ENCODE data around the gene LRP11. TPM values are rescaled to one million over a fixed set of nuclear protein-coding genes. Genes with fewer than 3 reads are reported as not detected.
"Not testable (repeated sequence)": the region's sequence is repeated elsewhere in the genome, so short reads cannot be mapped to it uniquely, and the experiment has no call there.

The LRP11 gene, protein sequence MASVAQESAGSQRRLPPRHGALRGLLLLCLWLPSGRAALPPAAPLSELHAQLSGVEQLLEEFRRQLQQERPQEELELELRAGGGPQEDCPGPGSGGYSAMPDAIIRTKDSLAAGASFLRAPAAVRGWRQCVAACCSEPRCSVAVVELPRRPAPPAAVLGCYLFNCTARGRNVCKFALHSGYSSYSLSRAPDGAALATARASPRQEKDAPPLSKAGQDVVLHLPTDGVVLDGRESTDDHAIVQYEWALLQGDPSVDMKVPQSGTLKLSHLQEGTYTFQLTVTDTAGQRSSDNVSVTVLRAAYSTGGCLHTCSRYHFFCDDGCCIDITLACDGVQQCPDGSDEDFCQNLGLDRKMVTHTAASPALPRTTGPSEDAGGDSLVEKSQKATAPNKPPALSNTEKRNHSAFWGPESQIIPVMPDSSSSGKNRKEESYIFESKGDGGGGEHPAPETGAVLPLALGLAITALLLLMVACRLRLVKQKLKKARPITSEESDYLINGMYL
- total RNA-seq: 1 to 10 TPM; 6.5 to 7.4 TPM

DNA sequence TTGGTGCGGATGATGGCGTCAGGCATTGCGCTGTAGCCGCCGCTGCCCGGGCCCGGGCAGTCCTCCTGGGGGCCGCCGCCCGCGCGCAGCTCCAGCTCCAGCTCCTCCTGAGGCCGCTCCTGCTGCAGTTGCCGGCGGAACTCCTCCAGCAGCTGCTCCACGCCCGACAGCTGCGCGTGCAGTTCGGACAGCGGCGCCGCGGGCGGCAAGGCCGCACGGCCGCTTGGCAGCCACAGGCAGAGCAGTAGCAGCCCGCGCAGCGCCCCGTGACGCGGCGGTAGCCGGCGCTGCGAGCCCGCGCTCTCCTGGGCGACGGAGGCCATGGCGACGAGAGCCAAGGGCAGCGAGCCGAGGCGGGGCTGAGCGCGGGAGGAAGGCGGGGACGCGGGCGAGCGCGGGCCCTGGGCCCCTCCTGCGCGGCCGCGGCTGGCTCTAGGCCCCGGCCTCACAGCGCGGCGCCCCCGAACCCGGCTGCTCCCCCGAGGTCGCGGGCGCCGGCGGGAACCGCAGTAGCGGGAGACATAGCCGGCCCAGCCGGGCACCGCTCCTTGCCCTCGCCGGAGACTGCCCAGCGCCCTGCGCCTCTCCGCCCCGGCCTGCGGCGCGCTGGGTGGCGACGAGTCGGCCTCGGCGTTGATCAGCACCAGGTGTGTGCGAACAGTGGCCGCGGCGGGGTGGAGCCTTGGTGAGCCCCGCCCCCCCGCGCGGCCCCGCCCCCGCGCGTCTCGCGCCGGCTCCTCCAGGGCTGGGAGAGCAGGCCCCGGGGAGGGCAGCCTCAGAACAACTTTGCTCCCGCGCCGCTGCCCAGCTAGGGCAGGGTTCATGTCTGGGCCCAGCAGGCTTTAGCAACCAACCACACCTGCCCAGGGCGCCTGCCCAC is at the start of gene LRP11:
Gene LRP11 (minus strand): TSS at position 662 of the 880 bp plus-strand sequence. CDS start 339 bp downstream, at position 323.
- Mint-ChIP-seq H3K27ac (peak within 1 kb of the TSS; percentile 77), H3K4me1 (peaks cover 24% of the 10 kb centered on the region), H3K36me3 (ENCODE audit: low read depth) (no peaks in the 10 kb centered on the region), H3K9me3 (no peaks in the 10 kb centered on the region), H3K4me3 (peak within 1 kb of the TSS; percentile 82), H3K27me3 (peaks cover 22% of the 10 kb centered on the region)
- POLR2A ChIA-PET: no interaction called here
- CTCF ChIA-PET: interaction anchor here (0.7 to 1.7 kb wide), 7 partner anchors 13 to 153 kb away, joined by 3 to 4 read pairs (median 3); no protein-coding TSS in a partner anchor
- peak; percentile 81 for DNase-seq

DNA sequence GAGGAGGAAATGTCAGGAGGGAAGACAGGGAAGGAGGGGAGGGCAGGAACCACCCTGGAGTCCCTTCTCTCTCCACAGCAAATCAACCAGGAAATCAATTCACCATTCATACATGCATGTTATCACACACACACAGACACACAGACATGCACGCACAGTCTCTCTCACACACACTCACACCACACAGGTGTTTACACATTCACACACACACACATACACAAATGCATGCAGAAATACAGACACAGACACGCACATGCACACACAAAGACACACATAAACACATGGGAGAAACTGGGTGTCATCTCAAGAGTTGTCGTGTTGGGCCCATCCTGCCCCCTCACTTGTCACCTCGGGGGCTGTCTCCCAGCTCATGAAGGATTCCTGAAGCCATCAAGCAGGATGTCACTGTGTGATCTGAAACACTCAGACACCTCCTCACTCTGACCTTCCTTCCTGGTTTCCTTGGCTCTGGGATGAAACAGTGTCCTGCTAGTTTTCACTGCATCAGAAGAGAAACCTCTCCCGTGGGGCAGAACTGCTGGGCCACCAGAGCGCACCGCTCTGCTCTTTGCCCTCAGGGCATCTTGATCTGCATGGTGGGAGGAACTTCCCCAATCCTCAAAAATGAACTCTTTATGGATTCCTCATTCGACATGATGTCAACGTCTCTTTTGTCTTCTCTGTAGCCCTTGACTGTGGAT is 49.5 kb upstream of the LRP11 start:
- peaks cover 9% of the 10 kb centered on the region for H3K27me3 Mint-ChIP-seq
- peaks cover 4% of the 10 kb centered on the region for H3K9me3 Mint-ChIP-seq
- no peaks in the 10 kb centered on the region for H3K36me3 Mint-ChIP-seq (ENCODE audit: low read depth)
- CTCF ChIA-PET: no interaction called here
- POLR2A ChIA-PET: no interaction called here
- H3K4me1 Mint-ChIP-seq: no peaks in the 10 kb centered on the region
- H3K4me3 Mint-ChIP-seq: no peak overlapping the region
- no peak overlapping the region for H3K27ac Mint-ChIP-seq
- no peak for DNase-seq

DNA sequence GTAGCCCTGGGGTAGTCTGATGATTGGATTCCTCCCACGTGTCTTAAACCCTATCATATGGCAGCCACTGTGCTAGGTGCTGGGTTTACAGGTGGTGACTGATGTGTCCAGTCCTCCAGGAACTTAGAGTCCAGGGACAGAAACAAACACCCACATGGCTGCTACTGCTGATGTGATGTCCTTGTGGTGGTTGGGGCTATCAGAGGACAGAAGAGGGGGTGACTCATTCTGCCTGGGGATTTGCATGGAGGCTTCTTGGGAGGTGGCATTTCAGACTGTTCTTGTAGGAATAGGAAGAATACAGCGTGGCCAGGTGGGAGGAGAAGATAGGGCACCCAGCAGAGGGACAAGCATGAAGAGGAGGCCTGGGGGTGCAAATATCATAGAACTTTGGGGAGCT is 48.9 kb upstream of the LRP11 start:
- Mint-ChIP-seq H3K27ac (no peak overlapping the region), H3K4me1 (no peaks in the 10 kb centered on the region), H3K4me3 (no peak overlapping the region), H3K27me3 (peaks cover 10% of the 10 kb centered on the region), H3K36me3 (ENCODE audit: low read depth) (peaks cover under 1% of the 10 kb centered on the region), H3K9me3 (peaks cover 7% of the 10 kb centered on the region)
- POLR2A ChIA-PET: no interaction called here
- DNase-seq: no peak
- CTCF ChIA-PET: no interaction called here

DNA sequence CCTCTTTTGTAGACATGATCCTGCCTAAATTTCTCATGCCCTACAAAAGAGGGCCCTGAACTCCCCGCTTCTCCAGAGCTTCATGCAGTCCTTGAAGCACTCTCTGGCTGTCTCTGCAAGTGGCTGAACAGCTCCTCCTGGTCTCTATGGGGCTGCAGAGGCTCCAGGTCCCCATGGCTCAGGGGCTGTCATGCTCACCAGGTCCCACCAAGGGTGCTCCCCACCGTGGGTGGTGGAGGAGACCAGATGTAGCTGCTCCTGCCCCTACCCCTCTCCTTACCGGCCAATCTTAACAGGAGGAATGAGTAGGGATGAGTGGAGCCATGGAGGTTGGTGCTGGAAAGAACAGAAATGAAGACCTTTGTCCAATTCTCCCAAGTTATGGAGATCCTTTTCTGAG is 48.5 kb upstream of the LRP11 start:
- H3K4me1 Mint-ChIP-seq; H3K4me3 Mint-ChIP-seq; POLR2A ChIA-PET; H3K27ac Mint-ChIP-seq; H3K36me3 Mint-ChIP-seq (ENCODE audit: low read depth); CTCF ChIA-PET; DNase-seq: not testable (repeated sequence)
- Mint-ChIP-seq H3K27me3 (peaks cover 11% of the 10 kb centered on the region), H3K9me3 (peaks cover 11% of the 10 kb centered on the region)

DNA sequence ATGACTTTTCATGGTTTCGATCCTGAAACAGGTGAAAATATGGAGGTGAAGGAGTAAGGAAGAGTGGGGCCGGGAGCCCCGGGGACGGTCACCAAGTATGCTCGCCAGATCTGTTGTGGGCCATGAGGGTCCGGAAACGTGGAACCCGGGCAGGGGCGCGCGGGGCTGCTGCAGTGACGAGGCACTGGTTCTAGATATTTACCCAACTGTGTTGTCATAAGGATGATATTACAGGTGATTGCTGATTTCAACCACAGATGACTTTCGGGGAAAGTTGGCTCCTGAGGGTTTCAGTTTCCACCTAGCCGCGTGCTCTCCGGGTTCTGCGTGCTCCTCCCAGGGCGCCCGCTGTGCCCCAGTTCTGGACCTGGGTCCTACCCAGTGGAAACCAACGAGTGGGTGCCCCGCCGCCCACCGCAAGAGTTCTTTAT is 46.6 kb upstream of the LRP11 start:
- H3K27me3 Mint-ChIP-seq: peaks cover 11% of the 10 kb centered on the region
- H3K4me1 Mint-ChIP-seq: no peaks in the 10 kb centered on the region
- DNase-seq: no peak
- H3K9me3 Mint-ChIP-seq: peaks cover 15% of the 10 kb centered on the region
- H3K4me3 Mint-ChIP-seq: no peak overlapping the region
- peak overlapping the region; percentile 63 for H3K27ac Mint-ChIP-seq
- H3K36me3 Mint-ChIP-seq (ENCODE audit: low read depth): peaks cover 3% of the 10 kb centered on the region
- ChIA-PET POLR2A (no interaction called here), CTCF (no interaction called here)

DNA sequence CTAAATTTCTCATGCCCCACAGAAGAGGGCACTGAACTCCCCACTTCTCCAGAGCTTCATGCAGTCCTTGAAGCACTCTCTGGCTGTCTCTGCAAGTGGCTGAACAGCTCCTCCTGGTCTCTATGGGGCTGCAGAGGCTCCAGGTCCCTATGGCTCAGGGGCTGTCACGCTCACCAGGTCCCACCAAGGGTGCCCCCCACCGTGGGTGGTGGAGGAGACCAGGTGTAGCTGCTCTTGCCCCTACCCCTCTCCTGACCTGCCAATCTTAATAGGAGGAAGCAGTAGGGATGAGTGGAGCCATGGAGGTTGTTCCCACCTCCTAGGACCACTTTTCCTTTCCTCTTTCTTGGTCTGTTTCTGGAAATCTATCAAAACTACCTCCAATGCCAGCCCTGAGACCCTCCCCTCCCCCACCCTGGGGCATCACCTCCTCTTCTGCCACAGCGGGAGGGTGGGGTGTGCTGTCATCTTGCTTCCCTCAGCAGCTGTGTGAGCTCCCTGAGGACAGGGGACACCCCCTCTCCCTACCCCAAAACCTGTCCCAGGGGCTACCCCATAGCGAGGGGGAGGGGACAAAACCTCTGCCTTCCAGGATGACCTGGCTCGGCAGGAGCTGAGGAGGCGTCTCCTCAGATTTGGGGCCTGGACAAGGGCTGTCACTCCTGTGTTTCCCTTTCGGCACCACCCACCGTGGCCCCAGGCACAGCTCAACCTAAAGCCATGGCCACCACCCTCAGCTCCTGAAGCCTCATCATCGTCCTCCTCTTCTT is 45.7 kb upstream of the LRP11 start:
- H3K4me3 Mint-ChIP-seq: no peak overlapping the region
- no peak overlapping the region for H3K27ac Mint-ChIP-seq
- peaks cover 11% of the 10 kb centered on the region for H3K27me3 Mint-ChIP-seq
- H3K9me3 Mint-ChIP-seq: peaks cover 15% of the 10 kb centered on the region
- H3K4me1 Mint-ChIP-seq: no peaks in the 10 kb centered on the region
- CTCF ChIA-PET: no interaction called here
- POLR2A ChIA-PET: no interaction called here
- DNase-seq: no peak
- H3K36me3 Mint-ChIP-seq (ENCODE audit: low read depth): peaks cover 3% of the 10 kb centered on the region

DNA sequence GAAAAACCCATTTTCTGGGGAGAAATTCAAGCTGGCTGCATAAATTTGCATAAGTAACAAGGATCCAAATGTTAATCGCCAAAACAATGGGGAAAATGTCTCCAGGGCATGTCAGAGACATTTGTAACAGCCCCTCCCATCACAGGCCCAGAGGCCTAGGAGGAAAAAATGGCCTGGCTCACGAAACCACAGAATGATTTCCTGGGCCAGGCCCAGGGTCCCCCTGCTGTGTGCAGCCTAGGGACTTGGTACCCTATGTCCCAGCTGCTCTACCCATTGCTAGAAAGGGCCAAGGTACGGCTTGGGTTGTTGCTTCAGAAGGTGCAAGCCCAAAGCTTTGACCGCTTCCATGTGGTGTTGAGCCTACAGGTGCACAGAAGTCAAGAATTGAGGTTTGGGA is 44.3 kb upstream of the LRP11 start:
- H3K4me1 Mint-ChIP-seq; DNase-seq; H3K27me3 Mint-ChIP-seq; H3K36me3 Mint-ChIP-seq (ENCODE audit: low read depth); POLR2A ChIA-PET; CTCF ChIA-PET; H3K4me3 Mint-ChIP-seq; H3K27ac Mint-ChIP-seq: not testable (repeated sequence)
- peaks cover 15% of the 10 kb centered on the region for H3K9me3 Mint-ChIP-seq

DNA sequence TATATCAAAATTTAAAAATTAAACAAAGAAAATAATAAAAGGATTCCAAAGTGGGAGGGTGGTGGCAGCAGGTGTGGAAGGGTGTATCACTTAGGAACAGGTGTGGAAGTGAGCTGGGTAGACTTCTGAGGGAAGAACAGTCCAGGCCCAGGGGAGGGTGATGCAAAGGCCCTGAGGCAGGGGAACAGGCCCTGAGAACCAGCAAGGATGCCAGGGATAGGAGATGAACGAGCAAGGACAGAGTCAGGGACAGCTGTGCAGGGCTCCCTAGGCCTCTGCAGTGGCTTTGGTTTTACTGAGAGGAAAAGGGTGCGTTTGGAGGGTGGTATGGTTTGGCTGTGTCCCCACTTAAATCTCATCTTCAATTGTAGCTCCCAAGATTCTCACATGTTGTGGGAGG is 43.2 kb upstream of the LRP11 start:
- H3K27me3 Mint-ChIP-seq: peaks cover 8% of the 10 kb centered on the region
- CTCF ChIA-PET: interaction anchor here (2.4 kb wide), 1 partner anchor 10 kb away, joined by 6 read pairs; no protein-coding TSS in a partner anchor
- POLR2A ChIA-PET: no interaction called here

DNA sequence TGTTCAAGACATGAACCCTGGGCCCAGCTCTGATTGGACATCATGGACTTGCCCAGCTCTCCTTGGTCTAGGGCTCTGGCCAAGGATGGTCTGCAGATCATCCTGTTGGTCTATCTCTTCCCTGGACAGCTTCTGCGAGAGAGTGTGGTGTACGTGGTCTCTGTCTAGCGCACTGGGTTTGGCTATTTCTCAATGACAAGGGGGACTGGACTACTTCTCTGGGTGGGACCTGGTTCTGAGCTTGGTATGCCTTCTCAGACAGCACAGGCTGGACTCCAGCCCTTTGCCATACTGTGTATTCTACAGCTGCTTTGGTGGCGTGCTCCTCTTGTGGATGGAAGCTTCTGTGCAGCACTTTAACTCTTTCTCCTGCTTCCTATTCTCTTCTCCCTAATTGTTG is 42.2 kb upstream of the LRP11 start:
- H3K4me1 Mint-ChIP-seq: no peaks in the 10 kb centered on the region
- H3K27ac Mint-ChIP-seq: no peak overlapping the region
- DNase-seq: no peak
- peaks cover 3% of the 10 kb centered on the region for H3K36me3 Mint-ChIP-seq (ENCODE audit: low read depth)
- peaks cover 15% of the 10 kb centered on the region for H3K9me3 Mint-ChIP-seq
- no peak overlapping the region for H3K4me3 Mint-ChIP-seq
- peaks cover 7% of the 10 kb centered on the region for H3K27me3 Mint-ChIP-seq
- CTCF ChIA-PET: interaction anchor here (0.6 to 2.4 kb wide), 5 partner anchors 10 to 87 kb away, joined by 3 to 6 read pairs (median 3); no protein-coding TSS in a partner anchor
- POLR2A ChIA-PET: no interaction called here

More for the DNA sequence above, 43.2 kb upstream of the LRP11 start:
- H3K9me3 Mint-ChIP-seq: peaks cover 15% of the 10 kb centered on the region
- H3K36me3 Mint-ChIP-seq (ENCODE audit: low read depth): peaks cover 3% of the 10 kb centered on the region
- DNase-seq: no peak
- no peaks in the 10 kb centered on the region for H3K4me1 Mint-ChIP-seq
- H3K4me3 Mint-ChIP-seq: no peak overlapping the region
- no peak overlapping the region for H3K27ac Mint-ChIP-seq

DNA sequence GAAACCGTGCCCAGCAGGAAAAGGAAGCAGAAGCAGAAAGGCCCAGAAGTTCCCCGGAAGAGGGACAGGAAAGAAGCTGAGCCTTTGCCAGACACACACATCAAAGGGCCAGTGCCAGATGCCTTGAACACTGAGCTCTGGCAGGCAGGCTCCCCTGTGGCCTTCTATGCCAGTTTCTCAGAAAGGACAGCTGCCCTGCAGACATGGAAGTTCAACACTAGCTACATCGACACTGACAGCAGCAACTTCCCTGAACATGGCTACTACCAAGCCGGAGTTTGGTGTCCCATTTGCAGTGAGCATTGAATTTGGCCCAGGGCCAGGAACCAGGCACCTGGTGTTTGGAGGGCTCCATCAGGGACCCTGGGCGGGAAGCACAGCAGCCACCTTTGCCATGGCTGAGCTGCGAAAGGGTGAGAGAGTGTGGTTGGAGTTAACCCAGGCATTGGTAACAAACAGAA is 41.8 kb upstream of the LRP11 start:
- CTCF ChIA-PET: interaction anchor here (0.6 to 2.4 kb wide), 8 partner anchors 9 to 216 kb away, joined by 3 to 6 read pairs (median 3); no protein-coding TSS in a partner anchor
- no peaks in the 10 kb centered on the region for H3K4me1 Mint-ChIP-seq

DNA sequence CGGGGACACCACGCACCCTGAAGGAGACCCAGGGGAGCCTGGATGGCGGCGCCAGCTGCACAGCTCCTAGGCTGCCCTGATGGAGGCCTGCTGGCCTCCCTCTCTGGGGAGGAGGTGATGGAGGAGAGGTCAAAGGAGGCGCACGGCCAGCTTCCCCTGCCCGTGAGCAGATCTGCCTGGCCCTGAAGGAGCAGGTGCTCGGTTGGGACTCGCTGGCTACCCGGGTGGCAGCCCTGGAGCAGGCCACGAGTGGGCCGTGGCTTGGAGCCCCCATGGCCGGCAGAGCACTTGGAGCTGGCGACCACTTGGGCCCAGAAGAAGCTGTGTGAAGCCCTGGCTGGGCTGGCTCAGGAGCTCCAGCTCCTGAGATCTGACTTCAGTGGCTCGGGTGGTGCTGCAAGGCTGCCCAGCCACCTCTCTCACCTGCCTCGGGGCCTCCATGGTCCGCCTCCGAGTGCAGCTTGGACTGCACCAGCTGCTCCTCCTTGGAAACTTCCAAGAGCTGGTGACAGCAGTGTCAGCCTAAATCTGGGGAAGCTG is 41.3 kb upstream of the LRP11 start:
- no peaks in the 10 kb centered on the region for H3K4me1 Mint-ChIP-seq
- no peak for DNase-seq
- no peak overlapping the region for H3K4me3 Mint-ChIP-seq
- peaks cover 15% of the 10 kb centered on the region for H3K9me3 Mint-ChIP-seq
- peaks cover 3% of the 10 kb centered on the region for H3K36me3 Mint-ChIP-seq (ENCODE audit: low read depth)
- POLR2A ChIA-PET: no interaction called here
- no peak overlapping the region for H3K27ac Mint-ChIP-seq
- H3K27me3 Mint-ChIP-seq: peaks cover 5% of the 10 kb centered on the region
- CTCF ChIA-PET: interaction anchor here (0.6 to 2.4 kb wide), 7 partner anchors 9 to 216 kb away, joined by 3 to 6 read pairs (median 3); no protein-coding TSS in a partner anchor

More for the DNA sequence above, 41.8 kb upstream of the LRP11 start:
- Mint-ChIP-seq H3K36me3 (ENCODE audit: low read depth) (peaks cover 3% of the 10 kb centered on the region), H3K27me3 (peaks cover 5% of the 10 kb centered on the region), H3K4me3 (no peak overlapping the region), H3K9me3 (peaks cover 15% of the 10 kb centered on the region), H3K27ac (no peak overlapping the region)
- POLR2A ChIA-PET: no interaction called here
- no peak for DNase-seq

All from activated CD4-positive, alpha-beta T cell treated with anti-CD3 and anti-CD28 coated beads, Interleukin-2, amount 10 ng/mL, durations not matched to agents 7 days and 5 days (primary cell).